Left ventricle myocardium inferior (tissue), 1 donor: ENCODE measurements around the gene CIAO2A. TPM values are rescaled to one million over a fixed set of nuclear protein-coding genes. Genes with fewer than 3 reads are reported as not detected.

Source experiments
- DNase-seq: peaks from one replicate; pipeline ENCODE4 v3.0.0-alpha.2; 2020
- H3K27ac ChIP-seq: fragments of 200-600 bp; replicated peaks from 2 replicates; pipeline ENCODE4 v1.8.0; 2021
- H3K27me3 ChIP-seq: fragments of 200-600 bp; 2 replicates; pipeline ENCODE4 v1.8.0; 2021; ENCODE audit warnings: low read depth
- H3K36me3 ChIP-seq: fragments of 200-600 bp; 2 replicates; pipeline ENCODE4 v1.8.0; 2021
- H3K4me1 ChIP-seq: fragments of 200-600 bp; 2 replicates; pipeline ENCODE4 v1.8.0; 2021
- H3K4me3 ChIP-seq: fragments of 200-600 bp; 2 replicates; pipeline ENCODE4 v1.8.0; 2021; ENCODE audit warnings: mild to moderate bottlenecking, moderate library complexity
- H3K9me3 ChIP-seq: fragments of 200-600 bp; replicated peaks from 2 replicates; pipeline ENCODE4 v1.8.0; 2021
- CTCF ChIP-seq: fragments of 200-600 bp; IDR thresholded peaks from 2 replicates; pipeline ENCODE4 v1.8.0; 2021; ENCODE audit warnings: antibody characterized with exemption, mild to moderate bottlenecking, borderline replicate concordance
- intact Hi-C: fragments of 100-400 bp; cut with micrococcal nuclease; formaldehyde crosslinking; loops from one replicate; pipeline ENCODE4 v1.11.0; 2022
- total RNA-seq: library from RNA; stranded (reverse); fragmentation: NEBNext Ultra II Directional; extraction: Animal tissue kit (Norgen Biotek cat#: 25700); gene quantifications from one replicate; pipeline ENCODE4 v1.2.1, GENCODE V29; 2021
- donor health status: DM: no; HTN: yes; CAD: no; lungs with severe emphysema.

The CIAO2A gene
- total RNA-seq, 1 donor from 2014 or later: 71.0 TPM

DNA sequence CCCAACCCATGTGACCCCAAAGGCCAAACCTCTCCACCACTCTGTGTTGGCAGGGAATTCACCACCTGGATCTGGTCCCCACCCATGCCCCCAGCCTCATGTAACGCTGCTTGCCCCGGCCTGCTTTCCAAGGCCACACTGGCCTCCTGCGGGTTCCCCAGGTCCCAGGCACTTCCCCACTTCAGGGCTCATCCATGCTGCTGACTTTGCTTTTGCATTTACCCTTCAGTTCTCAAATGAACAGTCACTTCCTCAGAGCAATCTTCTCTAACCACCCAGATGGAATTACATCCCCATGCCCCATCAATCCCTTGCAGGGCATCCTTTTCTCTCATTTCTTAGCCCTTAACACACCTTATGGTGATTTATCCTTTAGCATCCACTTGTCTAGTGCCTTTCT, 56.5 kb downstream of the CIAO2A start:
- H3K36me3 ChIP-seq: peaks cover 28% of the 10 kb centered on the region
- DNase-seq: no peak
- no peak for TF ChIP-seq CTCF
- no peak overlapping the region for H3K4me3 ChIP-seq
- no peak overlapping the region for H3K27ac ChIP-seq
- H3K27me3 ChIP-seq: no peaks in the 10 kb centered on the region
- intact Hi-C loops: no loop called here
- H3K4me1 ChIP-seq: peaks cover 33% of the 10 kb centered on the region
- H3K9me3 ChIP-seq: no peaks in the 10 kb centered on the region

DNA sequence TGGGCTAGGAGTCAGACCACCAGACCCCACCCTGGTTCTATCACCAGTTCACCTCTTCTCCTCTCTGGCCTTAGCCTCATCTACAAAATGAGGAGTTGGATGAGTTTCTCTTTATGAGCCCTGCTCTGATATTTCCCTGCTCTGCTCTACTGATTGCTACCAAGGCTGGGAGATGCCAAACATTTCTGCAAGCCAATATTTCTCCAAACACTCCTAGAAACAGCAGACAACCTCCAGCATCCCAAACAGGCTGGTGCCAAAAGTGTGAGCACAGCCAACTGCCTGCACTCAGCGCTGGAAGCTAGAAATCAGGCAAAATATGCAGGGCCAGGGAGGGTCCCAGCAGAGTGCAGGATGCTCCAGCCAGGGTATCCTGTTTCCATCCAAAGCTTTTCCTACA, 58.1 kb downstream of the CIAO2A start:
- no peaks in the 10 kb centered on the region for H3K9me3 ChIP-seq
- H3K36me3 ChIP-seq: peaks cover 28% of the 10 kb centered on the region
- TF ChIP-seq CTCF: no peak
- DNase-seq: no peak
- intact Hi-C loops: no loop called here
- H3K4me3 ChIP-seq: no peak overlapping the region
- peak overlapping the region; percentile 1 for H3K27ac ChIP-seq
- peaks cover 34% of the 10 kb centered on the region for H3K4me1 ChIP-seq
- no peaks in the 10 kb centered on the region for H3K27me3 ChIP-seq

GRCh38 chr15:64034519-64034918, 59.1 kb downstream of the CIAO2A start:
- Histone ChIP-seq H3K36me3 (peaks cover 24% of the 10 kb centered on the region), H3K9me3 (no peaks in the 10 kb centered on the region), H3K4me3 (no peak overlapping the region), H3K27ac (no peak overlapping the region), H3K27me3 (no peaks in the 10 kb centered on the region), H3K4me1 (peaks cover 45% of the 10 kb centered on the region)
- DNase-seq: no peak
- intact Hi-C loops: no loop called here
- no peak for TF ChIP-seq CTCF

DNA sequence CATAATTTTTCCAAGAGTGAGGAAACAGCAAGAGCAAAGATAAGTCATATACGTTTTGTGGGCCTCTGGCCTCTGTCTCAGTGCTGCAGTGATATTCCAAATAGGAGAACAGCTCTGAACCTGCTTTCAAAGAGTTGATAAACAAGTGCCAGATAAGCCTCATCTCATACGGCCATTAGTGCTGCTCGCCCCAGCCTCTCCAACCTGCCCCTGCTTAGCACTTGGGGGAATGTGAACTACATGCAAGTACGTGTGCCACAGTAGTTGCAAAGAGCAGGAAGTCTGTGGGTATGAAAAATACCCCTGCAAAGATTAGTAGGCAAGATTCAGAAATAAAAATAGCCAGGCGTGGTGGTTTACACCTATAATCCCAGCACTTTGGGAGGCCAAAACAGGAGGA, 61.3 kb downstream of the CIAO2A start:
- intact Hi-C loops: no loop called here

GRCh38 chr15:64030123-64030522, 63.5 kb downstream of the CIAO2A start:
- intact Hi-C loops: no loop called here
- no peak overlapping the region for H3K27ac ChIP-seq
- H3K9me3 ChIP-seq: no peaks in the 10 kb centered on the region
- no peaks in the 10 kb centered on the region for H3K27me3 ChIP-seq
- H3K36me3 ChIP-seq: no peaks in the 10 kb centered on the region
- H3K4me1 ChIP-seq: peaks cover 75% of the 10 kb centered on the region
- TF ChIP-seq CTCF: no peak
- DNase-seq: no peak
- H3K4me3 ChIP-seq: no peak overlapping the region

More for the DNA sequence above, 61.3 kb downstream of the CIAO2A start:
- Histone ChIP-seq H3K36me3 (peaks cover 4% of the 10 kb centered on the region), H3K9me3 (no peaks in the 10 kb centered on the region), H3K4me3 (no peak overlapping the region), H3K27me3 (no peaks in the 10 kb centered on the region), H3K4me1 (peaks cover 63% of the 10 kb centered on the region), H3K27ac (peak overlapping the region; percentile 62)
- TF ChIP-seq CTCF: no peak
- no peak for DNase-seq

DNA sequence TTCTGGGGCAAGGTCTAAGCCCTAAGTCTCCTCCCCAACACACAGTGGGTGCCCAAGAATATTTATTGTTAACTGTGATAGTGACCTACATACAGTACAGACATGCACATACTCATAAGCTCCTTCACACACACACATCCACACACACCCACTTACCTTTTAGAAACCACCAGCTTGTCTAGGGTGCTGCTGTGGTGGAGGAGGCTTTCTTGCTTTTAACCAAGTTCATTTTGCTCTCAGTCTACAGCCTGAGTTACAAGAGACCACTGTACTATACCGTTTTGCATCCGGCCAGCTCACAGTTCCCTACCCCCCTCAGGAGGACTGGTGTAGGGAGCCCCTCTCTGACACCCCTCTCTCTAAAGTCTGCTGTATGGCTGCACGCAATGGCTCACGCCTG, 64.0 kb downstream of the CIAO2A start:
- TF ChIP-seq CTCF: no peak
- H3K4me1 ChIP-seq: peaks cover 75% of the 10 kb centered on the region
- H3K9me3 ChIP-seq: no peaks in the 10 kb centered on the region
- no peak for DNase-seq
- intact Hi-C loops: no loop called here
- no peak overlapping the region for H3K4me3 ChIP-seq
- no peaks in the 10 kb centered on the region for H3K27me3 ChIP-seq
- no peaks in the 10 kb centered on the region for H3K36me3 ChIP-seq
- no peak overlapping the region for H3K27ac ChIP-seq
